Tibial nerve (tissue), 4 donors: ENCODE data around the gene KIN. TPM values are rescaled to one million over a fixed set of nuclear protein-coding genes. Genes with fewer than 3 reads are reported as not detected.
"Not testable (repeated sequence)": the region's sequence is repeated elsewhere in the genome, so short reads cannot be mapped to it uniquely, and the experiment has no call there.

Experiments
- DNase-seq, 2 donors: peaks; one replicate each; pipeline ENCODE4 v3.0.0-alpha.2; 2019; ENCODE audit warnings: low spot score in 2 of 2
- H3K27ac ChIP-seq, 4 donors: fragments of 200-600 bp; sonication (generic) in 3 of 4; one replicate each; pipeline ENCODE4 v1.5.1; 2017 to 2019; ENCODE audit warnings: mild to moderate bottlenecking in 1 of 4
- H3K27me3 ChIP-seq, 2 donors: fragments of 200-600 bp; sonication (generic) in 1 of 2; one replicate each; pipeline versions ENCODE4 v1.5.1 to v1.6.0; 2017 to 2019
- H3K36me3 ChIP-seq, 3 donors: fragments of 200-600 bp; sonication (generic); one replicate each; pipeline ENCODE4 v1.5.1; 2018 to 2019
- H3K4me1 ChIP-seq, 4 donors: fragments of 200-600 bp; sonication (generic) in 3 of 4; one replicate each; pipeline ENCODE4 v1.5.1; 2017 to 2019
- H3K4me3 ChIP-seq, 4 donors: fragments of 200-600 bp; sonication (generic) in 3 of 4; one replicate each; pipeline ENCODE4 v1.5.1; 2017 to 2019; ENCODE audit warnings: mild to moderate bottlenecking in 1 of 4, moderate library complexity in 1 of 4
- H3K9me3 ChIP-seq, 4 donors: fragments of 200-600 bp; sonication (generic) in 3 of 4; one replicate each; pipeline ENCODE4 v1.5.1; 2017 to 2019
- CTCF ChIP-seq, 5 experiments: fragments of 200-600 bp in 3 of 5; fragments of 450-650 bp in 2 of 5; sonication (generic) in 3 of 5; IDR thresholded peaks; one replicate each; pipeline ENCODE4 v1.5.1; 2016 to 2019; ENCODE audit warnings: antibody characterized with exemption in 5 of 5, mild to moderate bottlenecking in 3 of 5, moderate library complexity in 2 of 5
- EP300 ChIP-seq, 2 donors: sonication (generic); formaldehyde crosslinking; IDR thresholded peaks; one replicate each; pipeline ENCODE4 v1.6.1; 2017; ENCODE audit warnings: antibody characterized with exemption in 2 of 2, mild to moderate bottlenecking in 1 of 2
- POLR2A ChIP-seq, 2 donors: fragments of 450-650 bp; IDR thresholded peaks; one replicate each; pipeline ENCODE4 v1.6.1; 2017; ENCODE audit warnings: antibody characterized with exemption in 2 of 2, mild to moderate bottlenecking in 2 of 2, moderate library complexity in 2 of 2
- WGBS, 2 donors: methylation state at CpG; one replicate each; pipeline ENCODE4 v1.1.5; 2018; 5-methylcytosine and 5-hydroxymethylcytosine counted together
- total RNA-seq, 4 donors: library from RNA; depleted of rRNA; stranded (reverse); fragments of >200 nt; gene quantifications; one replicate each; pipeline ENCODE4 v1.1.0, GENCODE V29; 2016

The KIN gene
- total RNA-seq, 4 donors from 2014 or later: 6.9 to 9.2 (median 7.7) TPM

- H3K4me1 ChIP-seq: peaks cover 0 to 34% (median 7%) of the 10 kb centered on the region in 4 donors
- 1% methylated on average over 39 to 68 of the region's 77 CpGs for WGBS, 2 donors
- no peaks in the 10 kb centered on the region for H3K27me3 ChIP-seq
- peak in 1 of 2 donors; percentile 46 for TF ChIP-seq POLR2A (IDR thresholded peaks at IDR 0.05)
- peak in 1 of 2 donors; percentile 93 for TF ChIP-seq EP300 (IDR thresholded peaks at IDR 0.05)
- no peak for TF ChIP-seq CTCF (IDR thresholded peaks at IDR 0.05)
- H3K36me3 ChIP-seq: peaks cover 0 to 18% (median 0%) of the 10 kb centered on the region in 3 donors
- H3K9me3 ChIP-seq: no peaks in the 10 kb centered on the region
- peak within 1 kb of the TSS in 3 of 4 donors; percentile 60 to 84 (median 64) for H3K27ac ChIP-seq
- DNase-seq: peak; percentile 77 to 84
- H3K4me3 ChIP-seq: peak within 1 kb of the TSS; percentile 53 to 89 (median 80)
These were observed 30.7 kb upstream of the KIN start, which contains the start of gene TAF3 for GRCh38 chr10:7818295-7819120. TSS of gene TAF3 (plus strand) at chr10:7818505. CDS start at chr10:7818710, 205 bp downstream.

DNA sequence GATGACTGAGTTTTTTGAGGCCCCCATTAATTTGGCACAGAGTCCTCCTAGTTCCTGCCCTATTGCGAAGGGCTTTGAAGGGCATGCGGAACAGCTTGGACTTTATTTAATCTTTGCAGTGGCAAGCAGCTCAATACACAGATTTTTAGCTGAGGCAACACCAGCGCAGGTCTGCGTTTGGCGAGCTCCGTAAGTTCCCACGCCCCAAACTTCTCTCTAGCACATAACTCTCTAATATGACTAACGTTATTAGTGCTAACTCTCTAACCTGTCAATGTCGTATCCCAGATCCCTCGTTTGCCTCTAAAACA, 30.1 kb upstream of the KIN start:
- no peaks in the 10 kb centered on the region for H3K27me3 ChIP-seq
- peaks cover 0 to 34% (median 7%) of the 10 kb centered on the region in 4 donors for H3K4me1 ChIP-seq
- WGBS, 2 donors: 0 to 1% methylated on average over 10 of the region's 10 CpGs
- no peak for DNase-seq
- no peaks in the 10 kb centered on the region for H3K9me3 ChIP-seq
- H3K36me3 ChIP-seq: peaks cover 0 to 13% (median 0%) of the 10 kb centered on the region in 3 donors
- peak overlapping the region; percentile 53 to 89 (median 80) for H3K4me3 ChIP-seq
- peak overlapping the region in 3 of 4 donors; percentile 46 to 84 (median 60) for H3K27ac ChIP-seq
- no peak for TF ChIP-seq POLR2A (IDR thresholded peaks at IDR 0.05)
- TF ChIP-seq CTCF (IDR thresholded peaks at IDR 0.05): no peak
- TF ChIP-seq EP300 (IDR thresholded peaks at IDR 0.05): no peak

DNA sequence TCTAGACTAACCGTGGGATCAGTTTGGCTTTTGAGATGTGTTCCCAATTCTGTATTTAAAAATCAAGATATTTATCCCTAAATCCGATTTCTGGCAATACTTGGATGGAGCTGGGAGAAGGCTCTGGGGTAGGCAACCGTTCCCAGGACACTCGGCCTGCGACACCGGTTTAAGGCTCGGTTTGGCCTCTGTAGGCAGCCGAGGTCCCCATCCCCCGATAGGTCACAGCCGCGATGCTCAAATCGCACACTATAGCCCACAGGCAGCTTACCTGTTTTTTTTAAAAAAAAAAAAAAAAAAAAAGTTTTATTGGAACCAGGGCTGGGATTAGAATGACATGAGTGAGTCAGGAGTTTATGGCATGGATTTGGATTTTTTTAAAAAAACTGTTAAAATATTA, 29.8 kb upstream of the KIN start:
- no peaks in the 10 kb centered on the region for H3K27me3 ChIP-seq
- 13 to 21% methylated on average over 12 of the region's 12 CpGs for WGBS, 2 donors
- peak overlapping the region; percentile 53 to 89 (median 80) for H3K4me3 ChIP-seq
- peaks cover 0 to 9% (median 0%) of the 10 kb centered on the region in 3 donors for H3K36me3 ChIP-seq
- TF ChIP-seq CTCF (IDR thresholded peaks at IDR 0.05) (no peak), EP300 (IDR thresholded peaks at IDR 0.05) (no peak), POLR2A (IDR thresholded peaks at IDR 0.05) (no peak)
- no peaks in the 10 kb centered on the region for H3K9me3 ChIP-seq
- H3K4me1 ChIP-seq: peaks cover 0 to 34% (median 7%) of the 10 kb centered on the region in 4 donors
- DNase-seq: no peak
- H3K27ac ChIP-seq: no peak overlapping the region

- TF ChIP-seq POLR2A (IDR thresholded peaks at IDR 0.05) (no peak), EP300 (IDR thresholded peaks at IDR 0.05) (no peak), CTCF (IDR thresholded peaks at IDR 0.05) (no peak)
- WGBS, 2 donors: 59 to 77% methylated on average over 3 of the region's 3 CpGs
- H3K27ac ChIP-seq: no peak overlapping the region
- no peaks in the 10 kb centered on the region for H3K27me3 ChIP-seq
- no peak overlapping the region for H3K4me3 ChIP-seq
- H3K4me1 ChIP-seq: peaks cover 0 to 6% (median 0%) of the 10 kb centered on the region in 4 donors
- H3K36me3 ChIP-seq: peaks cover 0 to 5% (median 0%) of the 10 kb centered on the region in 3 donors
- no peaks in the 10 kb centered on the region for H3K9me3 ChIP-seq
- no peak for DNase-seq
These were observed 25.7 kb upstream of the KIN start for GRCh38 chr10:7813481-7813880.

GRCh38 chr10:7811743-7812142, 23.9 kb upstream of the KIN start:
- not testable (repeated sequence) for H3K27me3 ChIP-seq, H3K27ac ChIP-seq, H3K4me3 ChIP-seq, H3K4me1 ChIP-seq, H3K9me3 ChIP-seq, DNase-seq
- WGBS, 2 donors: 70 to 71% methylated on average over 6 to 7 of the region's 7 CpGs
- peaks cover 0 to 23% (median 0%) of the 10 kb centered on the region in 3 donors for H3K36me3 ChIP-seq
